Transverse colon (tissue), 4 donors: Measurements from ENCODE around the gene ALG14. TPM values are rescaled to one million over a fixed set of nuclear protein-coding genes. Genes with fewer than 3 reads are reported as not detected.
A peak's percentile ranks its signal among the peaks of the same experiment; 100 is the strongest.

Experiments
- DNase-seq: peaks from one replicate; pipeline ENCODE4 v3.0.0-alpha.2; 2019
- H3K27ac ChIP-seq, 4 donors: fragments of 200-600 bp; sonication (generic); 2 replicates each; pipeline ENCODE4 v1.5.1; 2016 to 2018; ENCODE audit warnings: inconsistent platforms in 4 of 4
- H3K27me3 ChIP-seq: fragments of 200-600 bp; sonication (generic); 2 replicates; pipeline ENCODE4 v1.5.1; 2017; ENCODE audit warnings: inconsistent platforms
- H3K36me3 ChIP-seq, 4 donors: fragments of 200-600 bp; sonication (generic); 2 replicates each; pipeline ENCODE4 v1.5.1; 2017 to 2019; ENCODE audit warnings: inconsistent platforms in 4 of 4
- H3K4me1 ChIP-seq, 4 donors: fragments of 200-600 bp; sonication (generic); 2 replicates each; pipeline ENCODE4 v1.5.1; 2017 to 2020; ENCODE audit warnings: inconsistent platforms in 4 of 4
- H3K4me3 ChIP-seq, 4 donors: fragments of 200-600 bp; sonication (generic); 1 replicate in 1 of 4; 2 replicates in 3 of 4; pipeline versions ENCODE4 v1.5.1 to v1.6.1; 2017 to 2019; ENCODE audit warnings: inconsistent platforms in 4 of 4
- H3K9me3 ChIP-seq, 2 donors: fragments of 200-600 bp; sonication (generic); 2 replicates each; pipeline ENCODE4 v1.5.1; 2017 to 2019; ENCODE audit warnings: inconsistent platforms in 2 of 2
- CTCF ChIP-seq, 5 experiments: fragments of 200-600 bp in 3 of 5; fragments of 450-650 bp in 2 of 5; sonication (generic) in 3 of 5; IDR thresholded peaks; 1 replicate in 2 of 5; 2 replicates in 3 of 5; pipeline ENCODE4 v1.5.1; 2016 to 2017; ENCODE audit warnings: antibody characterized with exemption in 5 of 5, inconsistent platforms in 3 of 5, mild to moderate bottlenecking in 2 of 5, moderate library complexity in 1 of 5
- EP300 ChIP-seq: sonication (generic); formaldehyde crosslinking; IDR thresholded peaks from one replicate; pipeline ENCODE4 v1.6.1; 2017; ENCODE audit warnings: antibody characterized with exemption, low read depth
- POLR2A ChIP-seq: fragments of 450-650 bp; IDR thresholded peaks from one replicate; pipeline ENCODE4 v1.6.1; 2016; ENCODE audit warnings: antibody characterized with exemption, mild to moderate bottlenecking, moderate library complexity
- POLR2AphosphoS5 ChIP-seq, 3 donors: sonication (generic); formaldehyde crosslinking; IDR thresholded peaks; one replicate each; pipeline ENCODE4 v1.6.1; 2016; ENCODE audit warnings: antibody characterized with exemption in 3 of 3
- WGBS, 2 donors: methylation state at CpG; one replicate each; pipeline ENCODE4 v1.1.5; 2018; ENCODE audit warnings: low coverage in 1 of 2; 5-methylcytosine and 5-hydroxymethylcytosine counted together
- in situ Hi-C, 4 donors: fragments of 200-750 bp; cut with MboI; loops; one replicate each; pipeline versions ENCODE4 v1.15.0 to v1.15.1; 2017; ENCODE audit warnings: low sequenced_read_pairs in 3 of 4, low pct_ligation_motif_present in 1 of 4, low pct_unique_long_range_greater_than_20kb in 1 of 4
- intact Hi-C: fragments of 100-400 bp; cut with DNase I; formaldehyde crosslinking; loops from one replicate; pipeline ENCODE4 v1.15.1; 2023; ENCODE audit warnings: low total_unique reads
- total RNA-seq, 4 donors: library from RNA; depleted of rRNA; stranded (reverse); fragments of >200 nt; gene quantifications; one replicate each; pipeline ENCODE4 v1.1.0, GENCODE V29; 2016

The ALG14 gene
- total RNA-seq, 4 donors from 2014 or later: 0.40 to 2.3 (median 2.2) TPM

- no peak for TF ChIP-seq EP300
- TF ChIP-seq CTCF (IDR thresholded peaks at IDR 0.05): no peak
- TF ChIP-seq POLR2A: no peak
- TF ChIP-seq POLR2AphosphoS5 (IDR thresholded peaks at IDR 0.05): no peak
- H3K36me3 ChIP-seq: no peaks in the 10 kb centered on the region
- H3K4me3 ChIP-seq: no peak overlapping the region
- intact Hi-C loops (no loop called here), in situ Hi-C loops (no loop called here)
- WGBS, 2 donors: 83 to 94% methylated on average over 1 of the region's 1 CpG
- DNase-seq: no peak
- peak overlapping the region in 2 of 4 donors; percentile 1 to 32 for H3K27ac ChIP-seq
- no peaks in the 10 kb centered on the region for H3K9me3 ChIP-seq
- no peaks in the 10 kb centered on the region for H3K27me3 ChIP-seq
- H3K4me1 ChIP-seq: peaks cover 0 to 36% (median 11%) of the 10 kb centered on the region in 4 donors
Measured at GRCh38 chr1:95017775-95018174, 55.0 kb downstream of the ALG14 start.

- no peaks in the 10 kb centered on the region for H3K27me3 ChIP-seq
- no peaks in the 10 kb centered on the region for H3K9me3 ChIP-seq
- TF ChIP-seq POLR2AphosphoS5 (IDR thresholded peaks at IDR 0.05): no peak
- no peak for TF ChIP-seq EP300
- DNase-seq: no peak
- H3K4me3 ChIP-seq: no peak overlapping the region
- in situ Hi-C loops (no loop called here), intact Hi-C loops (no loop called here)
- no peak overlapping the region for H3K27ac ChIP-seq
- H3K36me3 ChIP-seq: no peaks in the 10 kb centered on the region
- H3K4me1 ChIP-seq: peaks cover 0 to 22% (median 11%) of the 10 kb centered on the region in 4 donors
- WGBS, 2 donors: 95 to 100% methylated on average over 2 to 3 of the region's 3 CpGs
Measured at GRCh38 chr1:95015076-95015475, 57.7 kb downstream of the ALG14 start.

GRCh38 chr1:95013950-95014574 lies 58.7 kb downstream of the ALG14 start:
- peak overlapping the region; percentile 38 to 53 (median 47) for H3K27ac ChIP-seq
- H3K36me3 ChIP-seq: no peaks in the 10 kb centered on the region
- H3K4me1 ChIP-seq: peaks cover 0 to 17% (median 10%) of the 10 kb centered on the region in 4 donors
- TF ChIP-seq POLR2AphosphoS5 (IDR thresholded peaks at IDR 0.05): peak in 1 of 3 donors; percentile 23
- TF ChIP-seq EP300: no peak
- 67 to 69% methylated on average over 2 of the region's 2 CpGs for WGBS, 2 donors
- in situ Hi-C loops: no loop called here
- intact Hi-C loops: no loop called here
- H3K27me3 ChIP-seq: no peaks in the 10 kb centered on the region
- H3K4me3 ChIP-seq: no peak overlapping the region
- DNase-seq: no peak
- H3K9me3 ChIP-seq: no peaks in the 10 kb centered on the region

GRCh38 chr1:95012389-95012788 lies 60.4 kb downstream of the ALG14 start:
- in situ Hi-C loops (no loop called here), intact Hi-C loops (no loop called here)
- no peak overlapping the region for H3K4me3 ChIP-seq
- no peak for DNase-seq
- 91 to 93% methylated on average over 3 of the region's 3 CpGs for WGBS, 2 donors
- peaks cover 0 to 4% (median 2%) of the 10 kb centered on the region in 4 donors for H3K4me1 ChIP-seq
- no peaks in the 10 kb centered on the region for H3K36me3 ChIP-seq
- no peak for TF ChIP-seq POLR2A
- TF ChIP-seq POLR2AphosphoS5 (IDR thresholded peaks at IDR 0.05): no peak
- no peak for TF ChIP-seq CTCF (IDR thresholded peaks at IDR 0.05)
- no peak for TF ChIP-seq EP300
- no peaks in the 10 kb centered on the region for H3K27me3 ChIP-seq
- H3K9me3 ChIP-seq: no peaks in the 10 kb centered on the region
- H3K27ac ChIP-seq: no peak overlapping the region

- H3K9me3 ChIP-seq: no peaks in the 10 kb centered on the region
- H3K36me3 ChIP-seq: no peaks in the 10 kb centered on the region
- H3K4me3 ChIP-seq: no peak overlapping the region
- TF ChIP-seq CTCF (IDR thresholded peaks at IDR 0.05): no peak
- no peak for TF ChIP-seq POLR2A
- no peak for TF ChIP-seq EP300
- TF ChIP-seq POLR2AphosphoS5 (IDR thresholded peaks at IDR 0.05): no peak
- no peaks in the 10 kb centered on the region for H3K27me3 ChIP-seq
- intact Hi-C loops (no loop called here), in situ Hi-C loops (no loop called here)
- H3K4me1 ChIP-seq: peaks cover 0 to 4% (median 2%) of the 10 kb centered on the region in 4 donors
- no peak for DNase-seq
- no peak overlapping the region for H3K27ac ChIP-seq
Measured at GRCh38 chr1:95010158-95010557, 62.6 kb downstream of the ALG14 start.
